Bone marrow (tissue), 2 donors: ENCODE measurements around the gene CCNF.

ENCODE experiments used
- DNase-seq, 2 donors: peaks; one replicate each; lab custom pipeline; 2025; lab: John Stamatoyannopoulos, UW

Gene CCNF

DNA sequence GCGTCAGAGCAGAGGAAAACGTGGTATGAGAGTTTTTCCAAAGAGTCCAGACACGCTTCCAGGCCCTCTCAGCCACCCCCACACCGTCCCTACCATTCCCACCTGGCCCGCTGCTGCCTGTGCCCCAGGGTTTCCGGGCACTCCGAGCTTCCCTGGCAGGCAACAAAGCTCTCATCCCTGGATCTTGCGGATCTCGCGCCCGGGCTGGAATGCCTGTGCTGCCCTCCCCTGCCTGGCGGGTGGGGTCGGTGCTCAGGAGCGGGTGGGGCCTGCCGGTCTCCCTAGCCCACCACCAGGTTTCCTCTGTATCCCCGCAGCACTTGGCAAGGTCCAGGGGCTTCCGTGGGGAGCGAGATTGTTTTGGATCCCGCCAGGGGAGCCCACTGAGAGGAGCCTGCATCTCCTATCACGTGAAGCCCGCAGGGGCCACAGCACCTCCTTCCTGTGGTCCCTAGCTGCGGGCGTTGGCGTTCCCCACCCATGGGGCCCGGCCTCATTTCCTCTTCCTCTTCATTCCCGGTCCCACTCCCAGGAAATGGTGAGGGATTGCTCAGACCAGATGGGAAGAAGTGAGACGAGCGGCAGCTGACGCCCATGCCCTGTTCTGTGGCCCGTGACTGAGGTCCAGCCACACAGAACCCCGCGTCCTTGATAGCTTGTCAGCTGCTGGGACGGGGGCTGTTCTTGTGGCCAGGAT, 56.7 kb downstream of the CCNF start:
- no peak for DNase-seq

DNA sequence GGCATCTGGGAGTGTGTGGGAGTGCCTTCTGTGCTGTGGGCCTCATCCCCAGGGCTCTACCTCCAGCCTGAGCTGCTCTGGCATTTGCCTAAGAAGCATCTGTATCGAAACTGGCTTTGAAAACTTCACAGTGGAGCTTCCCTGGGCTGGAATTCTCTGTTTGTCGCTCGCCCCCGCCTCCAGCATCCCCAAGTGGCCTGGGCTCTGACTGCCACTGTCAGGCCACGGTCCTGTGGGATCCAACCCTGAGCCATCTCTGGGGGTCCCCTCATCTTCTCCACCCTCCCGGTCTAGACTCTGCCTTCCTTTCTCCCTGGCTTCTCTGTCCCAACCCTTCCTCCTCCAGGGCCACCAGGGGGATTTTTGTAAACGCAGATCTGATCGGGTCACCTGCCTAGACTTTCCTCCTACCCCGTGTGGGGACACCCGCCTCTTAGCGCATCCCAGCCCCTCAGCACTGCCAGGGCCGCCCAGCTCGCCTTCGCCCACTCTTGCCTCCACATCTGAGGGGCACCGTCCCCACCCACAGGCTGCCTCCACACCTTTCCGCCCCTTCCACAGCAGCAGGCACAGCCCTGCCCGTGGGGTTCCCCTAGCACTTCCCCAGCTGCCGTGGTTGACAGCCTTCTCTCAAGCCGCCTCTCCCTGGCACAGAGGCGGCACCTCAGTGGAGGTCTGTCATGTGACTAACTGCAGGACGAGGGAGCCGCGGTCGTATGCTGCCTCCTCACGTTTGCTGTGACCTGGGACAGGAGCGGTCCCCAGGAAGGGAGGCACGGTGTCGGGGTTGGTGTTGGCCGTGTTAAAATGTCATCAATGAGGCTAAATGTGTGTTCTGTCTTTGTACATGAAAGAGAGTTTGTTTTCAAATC, 57.6 kb downstream of the CCNF start:
- no peak for DNase-seq

DNA sequence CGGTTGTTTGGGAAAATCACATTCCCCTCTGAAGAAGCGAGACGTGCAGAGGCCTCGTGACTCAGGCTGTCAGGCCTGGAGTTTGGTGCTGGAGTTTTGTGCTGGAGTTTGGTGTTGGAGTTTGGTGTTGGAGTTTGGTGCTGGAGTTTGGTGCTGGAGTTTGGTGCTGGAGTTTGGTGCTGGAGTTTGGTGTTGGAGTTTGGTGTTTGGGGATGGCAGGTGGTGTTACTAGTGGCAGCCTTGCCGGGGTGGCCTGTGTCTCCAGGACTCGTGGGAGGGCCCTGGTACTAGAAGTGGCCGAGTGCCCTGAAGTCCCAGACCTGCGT, 58.2 kb downstream of the CCNF start:
- no peak for DNase-seq

DNA sequence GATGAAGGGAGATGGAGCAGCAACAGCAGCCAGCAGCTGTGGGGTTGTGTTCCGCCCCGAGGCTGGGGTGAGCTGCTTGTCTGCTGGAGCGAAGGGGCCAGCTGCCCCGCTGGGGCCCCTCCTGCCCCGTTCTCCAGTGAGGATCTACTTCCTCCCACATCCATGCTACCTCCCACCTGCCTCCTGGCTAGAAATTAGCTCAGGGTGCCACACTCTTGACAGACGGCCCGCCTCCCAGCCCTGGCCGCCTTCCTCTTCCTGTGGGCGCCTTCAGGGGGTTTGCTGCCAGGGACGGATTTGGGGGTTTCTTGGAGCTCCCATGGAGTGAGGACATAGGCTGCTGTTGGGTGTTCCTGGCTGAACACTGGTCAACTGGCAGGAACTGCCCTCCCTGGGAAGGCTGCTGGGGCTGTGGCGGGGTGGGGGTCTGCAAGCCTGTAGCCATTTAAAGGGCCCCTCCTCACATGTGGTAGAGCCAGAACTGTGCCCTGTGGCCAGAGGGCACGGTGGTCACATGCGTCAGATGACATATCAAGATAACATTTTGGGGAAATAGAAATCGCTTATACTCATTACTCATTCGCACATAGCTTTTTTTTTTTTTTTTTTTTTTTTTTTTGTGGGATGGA, 58.8 kb downstream of the CCNF start:
- peak; percentile 32 to 69 for DNase-seq

DNA sequence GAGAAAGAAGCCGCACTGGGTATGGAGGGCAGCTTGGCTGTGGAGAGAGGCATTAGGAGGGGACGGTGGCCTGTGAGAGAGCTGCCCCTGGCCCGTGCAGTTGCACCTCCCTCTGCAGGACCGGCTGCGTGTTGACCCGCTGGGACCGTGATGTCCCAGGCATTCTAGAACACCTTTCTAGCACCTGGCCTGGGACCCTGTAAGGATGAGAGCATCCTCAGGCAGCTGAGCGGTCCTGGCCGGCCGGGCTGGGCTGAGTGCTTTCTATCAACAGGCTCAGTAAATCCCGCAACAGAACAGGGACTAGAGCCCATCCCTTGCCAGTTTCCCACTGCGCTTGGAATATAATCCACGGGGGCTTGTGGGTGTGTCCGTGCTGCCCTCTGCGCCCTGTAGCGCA, 60.3 kb downstream of the CCNF start:
- no peak for DNase-seq

DNA sequence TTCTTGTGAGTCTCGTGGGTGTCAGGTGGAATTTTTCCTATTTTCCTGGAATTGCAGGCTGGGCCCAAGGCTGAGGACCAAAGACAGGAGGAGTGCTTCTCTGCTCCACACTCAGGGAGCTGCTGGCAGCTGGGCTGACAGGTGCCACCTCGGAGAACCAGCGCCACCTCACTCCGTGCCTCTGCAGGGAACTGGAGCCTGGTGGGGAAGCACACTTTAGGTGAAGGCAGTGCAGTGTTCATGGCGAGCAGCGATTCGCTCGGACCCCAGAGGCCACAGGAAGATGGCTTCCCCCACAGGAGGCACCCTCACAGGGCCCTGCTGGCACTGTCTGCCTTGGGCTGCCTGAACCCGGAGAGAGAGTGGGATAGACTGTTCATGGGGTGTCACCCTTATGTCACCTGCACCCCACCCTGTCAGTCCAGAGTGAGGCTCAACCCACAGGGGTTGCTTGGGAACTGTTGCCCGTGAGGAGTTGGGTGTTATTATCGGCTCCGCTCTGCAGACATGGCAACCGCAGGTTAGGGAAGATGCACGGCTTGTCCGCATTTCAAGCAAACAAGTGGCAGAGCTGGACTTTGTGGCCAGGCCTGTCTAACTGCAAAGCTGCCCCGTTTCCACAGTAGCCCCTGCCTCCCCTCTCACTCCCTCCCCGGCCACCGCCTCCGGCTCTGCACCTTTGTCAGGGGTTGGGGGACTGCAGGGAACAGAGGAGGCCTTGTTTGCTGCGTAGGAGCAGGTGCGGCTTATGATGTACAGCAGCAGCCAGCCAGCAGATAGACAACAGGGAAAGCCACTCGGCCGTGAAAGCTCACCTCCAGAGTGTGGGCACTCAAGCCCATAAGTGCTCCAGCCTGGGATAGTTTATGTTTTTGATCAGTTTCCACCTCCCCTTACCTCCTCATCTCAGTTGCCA, 61.2 kb downstream of the CCNF start:
- no peak for DNase-seq

DNA sequence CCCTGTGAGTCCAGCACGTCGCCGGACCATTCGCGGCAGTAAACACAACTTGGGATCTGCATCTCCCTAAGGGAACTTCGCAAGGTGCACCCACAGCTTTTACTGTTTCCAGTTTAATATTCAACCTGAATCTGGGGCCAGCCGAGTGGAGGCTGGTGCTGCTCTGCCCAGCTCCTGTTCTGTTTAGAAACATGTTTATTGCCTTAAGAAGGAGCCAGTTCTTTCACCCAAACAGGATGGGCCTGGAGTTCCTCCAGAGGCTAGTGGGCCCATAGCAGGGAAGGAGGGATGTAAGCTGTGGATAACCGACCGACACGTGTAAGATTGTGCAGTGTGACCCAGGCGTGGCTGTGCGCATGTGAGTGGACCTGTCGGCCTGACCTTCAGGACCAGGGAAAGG, 63.0 kb downstream of the CCNF start:
- no peak for DNase-seq

DNA sequence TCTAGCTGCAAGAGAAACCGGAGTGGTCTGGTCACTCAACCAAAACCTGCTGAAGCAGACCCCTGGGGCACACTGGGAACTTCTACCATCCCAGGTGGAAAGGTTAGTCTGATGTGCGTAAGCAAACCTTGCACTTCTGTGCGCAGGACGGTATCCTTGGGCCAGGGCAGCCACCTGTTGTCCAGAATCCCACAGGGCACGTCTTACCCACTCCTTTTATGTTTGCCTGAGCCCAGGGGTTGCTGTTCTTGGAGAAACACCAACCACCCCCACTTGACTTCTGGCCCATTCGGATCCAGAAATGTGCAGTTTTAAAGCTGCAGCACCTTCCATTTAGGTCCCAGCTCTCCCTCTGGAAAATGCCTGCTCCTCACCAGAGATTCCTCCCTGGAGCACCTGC, 64.4 kb downstream of the CCNF start:
- DNase-seq = no peak

DNA sequence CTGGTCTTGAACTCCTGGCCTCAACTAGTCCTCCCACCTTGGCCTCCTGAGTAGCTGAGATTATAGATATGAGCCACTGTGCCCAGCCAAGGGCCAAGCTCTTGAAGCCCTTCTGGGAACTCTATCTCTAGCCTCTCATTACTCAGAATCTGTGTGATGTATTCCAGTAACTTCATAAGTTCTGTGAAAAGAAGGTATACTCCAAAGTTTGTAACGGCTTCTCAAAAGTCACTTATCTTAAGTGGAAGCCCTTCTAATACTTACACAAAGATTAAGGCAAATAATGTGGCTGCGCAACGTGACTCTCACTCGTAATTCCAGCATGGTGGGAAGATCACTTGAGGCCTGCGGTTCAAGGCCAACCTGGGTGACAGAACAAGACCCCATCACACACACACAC, 65.4 kb downstream of the CCNF start:
- no peak for DNase-seq

DNA sequence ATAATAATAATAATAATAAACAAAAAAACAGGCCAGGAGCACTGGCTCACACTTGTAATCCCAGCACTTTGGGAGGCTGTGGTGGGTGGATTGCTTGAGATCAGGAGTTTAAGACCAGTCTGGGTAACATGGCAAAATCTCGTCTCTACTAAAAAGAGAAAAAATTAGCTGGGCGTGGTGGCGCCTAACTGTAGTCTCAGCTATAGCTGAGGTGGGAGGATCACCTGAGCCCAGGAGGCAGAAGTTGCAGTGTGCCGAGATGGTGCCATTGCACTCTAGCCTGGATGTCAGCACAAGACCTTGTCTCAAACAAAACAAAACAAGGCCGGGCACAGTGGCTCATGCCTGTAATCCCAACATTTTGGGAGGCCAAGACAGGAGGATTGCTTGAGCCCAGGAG, 65.8 kb downstream of the CCNF start:
- DNase-seq = no peak

DNA sequence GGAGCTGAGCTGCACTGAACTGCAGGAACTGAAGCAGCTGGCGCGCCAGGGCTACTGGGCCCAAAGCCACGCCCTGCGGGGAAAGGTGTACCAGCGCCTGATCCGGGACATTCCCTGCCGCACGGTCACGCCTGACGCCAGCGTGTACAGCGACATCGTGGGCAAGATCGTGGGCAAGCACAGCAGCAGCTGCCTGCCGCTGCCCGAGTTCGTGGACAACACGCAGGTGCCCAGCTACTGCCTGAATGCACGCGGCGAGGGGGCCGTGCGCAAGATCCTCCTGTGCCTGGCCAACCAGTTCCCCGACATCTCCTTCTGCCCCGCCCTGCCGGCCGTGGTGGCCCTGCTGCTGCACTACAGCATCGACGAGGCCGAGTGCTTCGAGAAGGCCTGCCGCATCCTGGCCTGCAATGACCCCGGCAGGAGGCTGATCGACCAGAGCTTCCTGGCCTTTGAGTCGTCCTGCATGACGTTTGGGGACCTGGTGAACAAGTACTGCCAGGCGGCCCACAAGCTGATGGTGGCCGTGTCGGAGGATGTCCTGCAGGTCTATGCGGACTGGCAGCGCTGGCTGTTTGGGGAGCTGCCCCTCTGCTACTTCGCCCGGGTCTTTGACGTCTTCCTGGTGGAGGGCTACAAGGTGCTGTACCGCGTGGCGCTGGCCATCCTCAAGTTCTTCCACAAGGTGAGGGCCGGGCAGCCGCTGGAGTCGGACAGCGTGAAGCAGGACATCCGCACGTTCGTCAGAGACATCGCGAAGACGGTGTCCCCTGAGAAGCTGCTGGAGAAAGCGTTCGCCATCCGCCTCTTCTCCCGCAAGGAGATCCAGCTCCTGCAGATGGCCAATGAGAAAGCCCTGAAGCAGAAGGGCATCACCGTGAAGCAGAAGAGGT, 67.2 kb downstream of the CCNF start:
- no peak for DNase-seq

DNA sequence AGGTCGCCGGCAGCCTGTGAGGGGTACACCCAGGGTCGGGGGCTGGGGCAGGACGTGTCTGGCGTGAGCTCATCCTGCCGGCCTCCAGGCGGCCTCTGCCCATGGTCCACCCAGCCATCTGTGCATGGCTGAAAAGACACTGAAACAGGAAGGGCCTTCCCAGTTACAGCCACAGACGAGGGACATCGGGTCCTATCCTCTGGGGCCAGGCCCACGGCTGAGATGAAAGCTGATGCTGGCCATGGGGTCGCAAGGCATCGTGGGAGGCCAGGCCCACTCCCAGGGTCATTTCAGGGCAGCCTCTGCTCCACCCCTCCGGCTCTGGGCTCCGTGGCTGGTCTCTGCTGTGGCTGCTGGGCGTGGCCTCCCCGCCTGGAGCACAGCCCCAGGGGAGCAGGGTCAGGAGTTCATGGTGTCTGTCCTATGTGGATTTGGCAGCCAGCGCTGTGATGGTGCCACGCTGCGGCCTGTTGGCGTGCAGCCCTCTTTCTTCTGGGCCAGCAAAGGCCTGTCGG, 67.9 kb downstream of the CCNF start:
- DNase-seq = no peak

DNA sequence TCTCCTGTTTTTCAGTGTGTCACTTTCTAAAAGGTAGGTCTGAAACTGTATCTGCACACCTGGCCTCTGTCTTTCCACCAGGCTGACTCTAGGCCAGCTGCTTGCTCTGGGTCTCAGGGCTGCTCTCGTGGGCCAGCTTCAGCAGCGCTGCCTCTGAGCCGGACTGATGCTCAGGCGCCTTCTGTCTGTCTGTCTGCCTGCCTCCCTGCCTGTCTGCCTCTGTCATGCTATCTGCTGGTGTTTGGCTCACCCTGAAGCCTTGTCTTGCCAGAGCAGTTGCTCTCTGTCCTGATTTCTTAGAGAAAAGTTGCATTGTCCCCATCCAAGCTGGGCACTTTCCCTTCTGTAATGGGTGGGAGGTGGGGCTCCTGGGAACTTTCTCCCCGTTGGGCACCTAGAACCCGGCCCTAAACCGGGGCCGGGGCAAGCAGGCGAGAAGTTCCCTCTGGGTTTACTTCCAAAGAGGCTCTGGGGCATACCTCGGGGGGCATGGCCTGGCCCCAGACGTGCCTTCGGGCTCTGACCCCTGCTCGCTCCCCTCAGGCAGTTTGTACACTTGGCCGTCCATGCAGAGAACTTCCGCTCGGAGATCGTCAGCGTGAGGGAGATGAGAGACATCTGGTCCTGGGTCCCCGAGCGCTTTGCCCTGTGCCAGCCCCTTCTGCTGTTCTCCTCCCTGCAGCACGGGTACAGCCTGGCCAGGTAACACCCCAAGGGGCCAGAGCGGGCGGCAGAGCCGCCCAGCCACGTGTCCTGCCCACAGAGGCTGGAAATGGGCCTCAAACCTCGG, 68.6 kb downstream of the CCNF start:
- DNase-seq = no peak

DNA sequence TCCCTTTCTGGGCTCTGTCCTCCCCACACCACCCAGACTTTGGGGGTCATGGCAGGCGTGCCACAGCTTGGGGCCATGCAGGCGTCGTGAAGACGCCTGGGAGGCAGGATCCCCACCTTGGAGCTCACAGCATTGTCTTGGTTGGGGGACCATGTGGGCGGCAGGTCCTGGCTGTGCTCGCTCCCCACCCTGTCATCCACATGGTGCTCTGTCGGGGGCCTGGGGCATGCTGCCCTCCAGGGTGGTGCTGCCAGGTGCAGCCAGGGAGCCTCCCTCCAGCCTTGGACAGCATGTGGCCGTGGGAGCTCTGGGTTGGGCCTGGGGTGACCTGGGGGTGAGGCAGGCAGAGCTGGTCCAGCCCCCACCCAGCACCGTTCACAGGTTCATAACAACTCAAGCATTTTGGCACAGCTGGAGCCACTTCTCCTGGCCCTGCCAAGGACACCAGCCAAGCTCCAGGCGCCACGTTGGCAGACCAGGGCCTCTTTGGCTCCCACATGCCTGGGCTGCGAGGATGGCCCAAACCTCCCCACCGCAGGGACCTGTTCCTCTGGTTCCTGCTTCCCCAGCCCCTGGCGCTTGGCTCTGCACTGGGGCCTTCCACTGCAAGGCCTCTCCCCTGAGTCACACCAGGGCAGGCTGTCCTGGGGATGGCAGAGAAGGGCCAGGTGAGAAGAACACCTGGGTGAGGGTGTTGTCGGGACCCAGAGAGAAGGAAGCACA, 69.4 kb downstream of the CCNF start:
- no peak for DNase-seq

DNA sequence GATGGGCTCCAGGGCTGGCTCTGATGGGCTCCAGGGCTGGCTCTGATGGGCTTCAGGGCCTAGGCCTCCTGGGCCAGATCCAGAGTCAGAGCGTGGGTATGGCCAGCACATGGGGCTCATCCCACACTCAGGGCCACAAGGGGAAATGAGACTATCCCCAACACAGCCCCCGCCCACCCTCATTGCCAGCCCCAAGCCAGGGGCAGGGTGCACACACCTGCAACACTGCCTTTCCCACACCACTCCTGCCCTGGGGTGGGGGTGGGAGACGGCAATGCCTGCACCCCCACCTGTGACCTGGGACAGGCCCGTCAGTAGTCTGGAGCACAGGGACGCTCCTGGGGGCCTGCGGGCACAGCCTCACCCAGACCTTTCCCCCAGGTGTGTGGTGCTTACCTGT, 70.2 kb downstream of the CCNF start:
- DNase-seq = no peak

DNA sequence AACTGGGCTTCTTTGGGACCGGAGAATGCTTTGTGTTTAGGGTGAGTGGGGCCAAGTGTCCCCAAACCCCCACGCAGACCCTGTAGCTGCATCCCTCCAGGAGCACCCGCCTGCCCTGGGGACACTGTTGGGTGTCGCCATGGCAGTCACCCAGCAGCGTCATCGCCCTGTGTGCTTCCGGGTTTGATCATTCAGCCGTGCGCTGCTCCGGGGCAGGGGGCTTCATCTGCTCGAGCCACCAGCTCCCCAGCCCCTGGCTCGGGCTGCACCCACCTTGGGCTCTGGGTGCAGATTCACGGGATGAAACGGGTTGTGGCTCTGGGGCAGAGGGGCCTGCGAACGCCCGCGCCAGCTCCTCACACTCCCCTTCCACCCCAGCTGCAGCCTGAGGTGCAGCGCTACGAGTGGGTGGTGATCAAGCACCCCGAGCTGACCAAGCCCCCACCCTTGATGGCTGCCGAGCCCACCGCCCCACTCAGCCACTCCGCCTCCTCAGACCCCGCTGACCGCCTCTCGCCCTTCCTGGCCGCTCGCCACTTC, 70.7 kb downstream of the CCNF start:
- no peak for DNase-seq

DNA sequence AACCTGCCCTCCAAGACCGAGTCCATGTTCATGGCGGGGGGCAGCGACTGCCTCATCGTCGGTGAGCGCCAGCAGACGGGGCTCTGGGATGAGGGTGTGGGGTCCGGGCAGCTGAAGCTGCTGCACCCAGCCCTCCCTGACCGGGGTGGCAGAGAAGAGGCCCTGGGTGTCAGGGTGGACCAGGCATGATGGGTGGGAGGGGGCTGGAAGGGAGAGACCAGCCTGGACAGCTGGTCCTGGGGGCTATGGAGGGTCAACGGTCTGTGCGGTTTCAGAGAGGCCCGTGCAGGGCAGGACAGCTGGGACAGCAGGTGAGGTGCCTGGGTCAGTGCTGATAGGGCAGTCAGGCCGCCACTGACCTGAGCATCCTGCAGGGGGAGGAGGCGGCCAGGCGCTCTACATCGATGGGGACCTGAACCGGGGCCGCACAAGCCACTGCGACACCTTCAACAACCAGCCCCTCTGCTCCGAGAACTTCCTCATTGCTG, 71.2 kb downstream of the CCNF start:
- no peak for DNase-seq

DNA sequence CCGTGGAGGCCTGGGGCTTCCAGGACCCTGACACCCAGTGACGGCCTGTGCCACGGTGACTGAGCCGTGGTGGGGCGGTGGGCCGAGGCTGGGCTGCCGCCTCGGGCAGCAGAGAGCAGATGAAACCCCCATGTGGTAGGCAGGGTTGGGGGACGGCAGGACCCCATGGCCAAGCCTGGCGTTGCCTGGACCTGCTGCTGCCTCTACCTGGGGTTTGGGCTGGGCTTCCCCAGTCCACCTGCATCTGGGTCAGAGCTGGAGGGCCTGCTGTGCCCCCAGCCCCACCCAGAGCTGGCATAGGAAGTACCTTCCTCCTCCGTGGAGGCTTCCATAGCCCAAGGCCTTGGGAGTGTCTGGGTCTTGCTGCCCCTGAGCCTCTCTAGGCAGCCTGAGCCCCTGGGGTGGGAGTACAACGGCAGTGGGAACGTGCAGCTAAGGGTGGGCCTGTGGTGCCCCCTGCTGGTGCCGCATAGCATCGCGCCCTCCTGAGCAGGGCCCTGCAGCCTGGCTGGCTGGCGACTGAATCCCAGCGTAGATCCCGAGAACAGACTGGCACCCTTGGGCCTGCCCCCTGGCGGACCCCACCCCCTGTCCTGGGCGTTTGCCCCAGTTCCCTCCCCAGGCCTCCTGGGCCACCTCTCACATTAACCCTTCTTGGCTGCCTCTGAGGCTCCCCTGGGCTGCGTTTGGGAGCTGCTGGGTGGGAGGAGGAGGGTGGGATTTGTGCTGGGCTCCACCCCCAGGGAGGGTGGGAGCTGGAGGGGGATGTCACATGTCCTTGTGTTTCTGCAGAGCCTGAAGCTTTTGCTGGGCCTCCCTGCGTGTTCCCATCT, 71.9 kb downstream of the CCNF start:
- DNase-seq = peak; percentile 57 to 61
